ENCODE results near the gene LRRC17. TPM values are rescaled to one million over a fixed set of nuclear protein-coding genes. Genes with fewer than 3 reads are reported as not detected.
A peak's percentile ranks its signal among the peaks of the same experiment; 100 is the strongest.

LRRC17 gene
- total and polyA plus RNA-seq, 9 of the 15 experiments (the other 6 are each of a cell fraction or from before 2014, with no cell fraction given): 0.03 to 0.18 (median 0.12) TPM; not detected in 5

DNA sequence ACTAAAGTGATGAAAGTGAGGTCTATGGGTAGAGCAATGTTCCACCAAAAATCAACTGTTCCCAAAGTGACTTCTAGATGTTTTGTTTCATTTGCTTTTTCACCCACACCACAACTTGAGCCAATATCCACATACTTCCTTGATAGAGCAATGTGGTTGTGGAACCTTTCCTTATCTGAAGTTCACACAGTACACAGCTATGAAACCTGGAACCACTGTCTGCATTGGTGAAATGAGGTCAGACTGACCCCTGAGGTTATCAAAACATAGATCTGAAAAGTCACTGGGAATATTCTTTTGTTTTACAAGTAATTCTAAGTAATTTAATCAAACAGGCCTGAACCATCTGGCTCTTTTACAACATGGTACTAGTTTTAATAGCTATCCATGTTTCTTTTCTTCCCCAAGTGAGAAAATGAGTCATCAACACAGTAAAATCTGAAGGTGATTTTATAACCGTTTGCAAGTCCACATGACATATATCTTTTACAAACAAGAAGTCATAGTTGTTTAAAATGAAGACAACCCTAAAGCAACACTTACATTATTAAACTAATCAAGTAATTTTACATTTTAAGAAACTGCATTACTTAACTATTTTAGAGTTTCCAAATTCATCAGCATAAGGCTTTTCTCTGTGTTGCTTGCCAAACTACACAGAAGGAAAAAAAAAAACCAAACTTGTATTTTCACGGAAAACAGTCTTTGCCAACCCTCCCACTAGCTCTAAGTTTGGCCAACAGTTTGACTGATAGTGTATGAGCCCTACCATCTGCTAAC, 80.3 kb downstream of the LRRC17 start (continued):
- TF ChIP-seq, protein P1, sequence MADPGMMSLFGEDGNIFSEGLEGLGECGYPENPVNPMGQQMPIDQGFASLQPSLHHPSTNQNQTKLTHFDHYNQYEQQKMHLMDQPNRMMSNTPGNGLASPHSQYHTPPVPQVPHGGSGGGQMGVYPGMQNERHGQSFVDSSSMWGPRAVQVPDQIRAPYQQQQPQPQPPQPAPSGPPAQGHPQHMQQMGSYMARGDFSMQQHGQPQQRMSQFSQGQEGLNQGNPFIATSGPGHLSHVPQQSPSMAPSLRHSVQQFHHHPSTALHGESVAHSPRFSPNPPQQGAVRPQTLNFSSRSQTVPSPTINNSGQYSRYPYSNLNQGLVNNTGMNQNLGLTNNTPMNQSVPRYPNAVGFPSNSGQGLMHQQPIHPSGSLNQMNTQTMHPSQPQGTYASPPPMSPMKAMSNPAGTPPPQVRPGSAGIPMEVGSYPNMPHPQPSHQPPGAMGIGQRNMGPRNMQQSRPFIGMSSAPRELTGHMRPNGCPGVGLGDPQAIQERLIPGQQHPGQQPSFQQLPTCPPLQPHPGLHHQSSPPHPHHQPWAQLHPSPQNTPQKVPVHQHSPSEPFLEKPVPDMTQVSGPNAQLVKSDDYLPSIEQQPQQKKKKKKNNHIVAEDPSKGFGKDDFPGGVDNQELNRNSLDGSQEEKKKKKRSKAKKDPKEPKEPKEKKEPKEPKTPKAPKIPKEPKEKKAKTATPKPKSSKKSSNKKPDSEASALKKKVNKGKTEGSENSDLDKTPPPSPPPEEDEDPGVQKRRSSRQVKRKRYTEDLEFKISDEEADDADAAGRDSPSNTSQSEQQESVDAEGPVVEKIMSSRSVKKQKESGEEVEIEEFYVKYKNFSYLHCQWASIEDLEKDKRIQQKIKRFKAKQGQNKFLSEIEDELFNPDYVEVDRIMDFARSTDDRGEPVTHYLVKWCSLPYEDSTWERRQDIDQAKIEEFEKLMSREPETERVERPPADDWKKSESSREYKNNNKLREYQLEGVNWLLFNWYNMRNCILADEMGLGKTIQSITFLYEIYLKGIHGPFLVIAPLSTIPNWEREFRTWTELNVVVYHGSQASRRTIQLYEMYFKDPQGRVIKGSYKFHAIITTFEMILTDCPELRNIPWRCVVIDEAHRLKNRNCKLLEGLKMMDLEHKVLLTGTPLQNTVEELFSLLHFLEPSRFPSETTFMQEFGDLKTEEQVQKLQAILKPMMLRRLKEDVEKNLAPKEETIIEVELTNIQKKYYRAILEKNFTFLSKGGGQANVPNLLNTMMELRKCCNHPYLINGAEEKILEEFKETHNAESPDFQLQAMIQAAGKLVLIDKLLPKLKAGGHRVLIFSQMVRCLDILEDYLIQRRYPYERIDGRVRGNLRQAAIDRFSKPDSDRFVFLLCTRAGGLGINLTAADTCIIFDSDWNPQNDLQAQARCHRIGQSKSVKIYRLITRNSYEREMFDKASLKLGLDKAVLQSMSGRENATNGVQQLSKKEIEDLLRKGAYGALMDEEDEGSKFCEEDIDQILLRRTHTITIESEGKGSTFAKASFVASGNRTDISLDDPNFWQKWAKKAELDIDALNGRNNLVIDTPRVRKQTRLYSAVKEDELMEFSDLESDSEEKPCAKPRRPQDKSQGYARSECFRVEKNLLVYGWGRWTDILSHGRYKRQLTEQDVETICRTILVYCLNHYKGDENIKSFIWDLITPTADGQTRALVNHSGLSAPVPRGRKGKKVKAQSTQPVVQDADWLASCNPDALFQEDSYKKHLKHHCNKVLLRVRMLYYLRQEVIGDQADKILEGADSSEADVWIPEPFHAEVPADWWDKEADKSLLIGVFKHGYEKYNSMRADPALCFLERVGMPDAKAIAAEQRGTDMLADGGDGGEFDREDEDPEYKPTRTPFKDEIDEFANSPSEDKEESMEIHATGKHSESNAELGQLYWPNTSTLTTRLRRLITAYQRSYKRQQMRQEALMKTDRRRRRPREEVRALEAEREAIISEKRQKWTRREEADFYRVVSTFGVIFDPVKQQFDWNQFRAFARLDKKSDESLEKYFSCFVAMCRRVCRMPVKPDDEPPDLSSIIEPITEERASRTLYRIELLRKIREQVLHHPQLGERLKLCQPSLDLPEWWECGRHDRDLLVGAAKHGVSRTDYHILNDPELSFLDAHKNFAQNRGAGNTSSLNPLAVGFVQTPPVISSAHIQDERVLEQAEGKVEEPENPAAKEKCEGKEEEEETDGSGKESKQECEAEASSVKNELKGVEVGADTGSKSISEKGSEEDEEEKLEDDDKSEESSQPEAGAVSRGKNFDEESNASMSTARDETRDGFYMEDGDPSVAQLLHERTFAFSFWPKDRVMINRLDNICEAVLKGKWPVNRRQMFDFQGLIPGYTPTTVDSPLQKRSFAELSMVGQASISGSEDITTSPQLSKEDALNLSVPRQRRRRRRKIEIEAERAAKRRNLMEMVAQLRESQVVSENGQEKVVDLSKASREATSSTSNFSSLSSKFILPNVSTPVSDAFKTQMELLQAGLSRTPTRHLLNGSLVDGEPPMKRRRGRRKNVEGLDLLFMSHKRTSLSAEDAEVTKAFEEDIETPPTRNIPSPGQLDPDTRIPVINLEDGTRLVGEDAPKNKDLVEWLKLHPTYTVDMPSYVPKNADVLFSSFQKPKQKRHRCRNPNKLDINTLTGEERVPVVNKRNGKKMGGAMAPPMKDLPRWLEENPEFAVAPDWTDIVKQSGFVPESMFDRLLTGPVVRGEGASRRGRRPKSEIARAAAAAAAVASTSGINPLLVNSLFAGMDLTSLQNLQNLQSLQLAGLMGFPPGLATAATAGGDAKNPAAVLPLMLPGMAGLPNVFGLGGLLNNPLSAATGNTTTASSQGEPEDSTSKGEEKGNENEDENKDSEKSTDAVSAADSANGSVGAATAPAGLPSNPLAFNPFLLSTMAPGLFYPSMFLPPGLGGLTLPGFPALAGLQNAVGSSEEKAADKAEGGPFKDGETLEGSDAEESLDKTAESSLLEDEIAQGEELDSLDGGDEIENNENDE (IDR thresholded peaks at IDR 0.05; ENCODE audit: low read depth, low read length): no peak
- TF ChIP-seq ZNF639 (CRISPR knock-in tag; conservative IDR thresholded peaks at IDR 0.05 in 1 of 2, IDR thresholded peaks at IDR 0.05 in 1 of 2) (peak in 1 of 2 experiments; percentile 58; a peak in 1 of 4 replicates), CBFB (CRISPR knock-in tag; IDR thresholded peaks at IDR 0.05) (no peak), JUNB (CRISPR knock-in tag; conservative IDR thresholded peaks at IDR 0.05) (no peak), NUFIP1 (IDR thresholded peaks at IDR 0.05; ENCODE audit: partially characterized antibody) (peak; percentile 45), DDX20 (tag; IDR thresholded peaks at IDR 0.05; ENCODE audit: low read depth) (peak; percentile 47), ILF3 (IDR thresholded peaks at IDR 0.05; ENCODE audit: borderline replicate concordance) (no peak)
- TF ChIP-seq, protein P2, sequence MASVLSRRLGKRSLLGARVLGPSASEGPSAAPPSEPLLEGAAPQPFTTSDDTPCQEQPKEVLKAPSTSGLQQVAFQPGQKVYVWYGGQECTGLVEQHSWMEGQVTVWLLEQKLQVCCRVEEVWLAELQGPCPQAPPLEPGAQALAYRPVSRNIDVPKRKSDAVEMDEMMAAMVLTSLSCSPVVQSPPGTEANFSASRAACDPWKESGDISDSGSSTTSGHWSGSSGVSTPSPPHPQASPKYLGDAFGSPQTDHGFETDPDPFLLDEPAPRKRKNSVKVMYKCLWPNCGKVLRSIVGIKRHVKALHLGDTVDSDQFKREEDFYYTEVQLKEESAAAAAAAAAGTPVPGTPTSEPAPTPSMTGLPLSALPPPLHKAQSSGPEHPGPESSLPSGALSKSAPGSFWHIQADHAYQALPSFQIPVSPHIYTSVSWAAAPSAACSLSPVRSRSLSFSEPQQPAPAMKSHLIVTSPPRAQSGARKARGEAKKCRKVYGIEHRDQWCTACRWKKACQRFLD (CRISPR knock-in tag; IDR thresholded peaks at IDR 0.05): peak; percentile 79
- TF ChIP-seq, protein P3, sequence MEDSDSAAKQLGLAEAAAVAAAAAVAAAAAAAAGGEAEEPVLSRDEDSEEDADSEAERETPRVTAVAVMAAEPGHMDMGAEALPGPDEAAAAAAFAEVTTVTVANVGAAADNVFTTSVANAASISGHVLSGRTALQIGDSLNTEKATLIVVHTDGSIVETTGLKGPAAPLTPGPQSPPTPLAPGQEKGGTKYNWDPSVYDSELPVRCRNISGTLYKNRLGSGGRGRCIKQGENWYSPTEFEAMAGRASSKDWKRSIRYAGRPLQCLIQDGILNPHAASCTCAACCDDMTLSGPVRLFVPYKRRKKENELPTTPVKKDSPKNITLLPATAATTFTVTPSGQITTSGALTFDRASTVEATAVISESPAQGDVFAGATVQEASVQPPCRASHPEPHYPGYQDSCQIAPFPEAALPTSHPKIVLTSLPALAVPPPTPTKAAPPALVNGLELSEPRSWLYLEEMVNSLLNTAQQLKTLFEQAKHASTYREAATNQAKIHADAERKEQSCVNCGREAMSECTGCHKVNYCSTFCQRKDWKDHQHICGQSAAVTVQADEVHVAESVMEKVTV (CRISPR knock-in tag; IDR thresholded peaks at IDR 0.05): peak; percentile 35
